Neural progenitor cell (in vitro differentiated cells): ENCODE data around the gene MSLN.

ENCODE experiments used
- EZH2 ChIP-seq: fragments of 200-600 bp; sonication (generic); IDR thresholded peaks from 2 replicates; pipeline ENCODE4 v1.6.1; 2017; ENCODE audit warnings: antibody characterized with exemption, mild to moderate bottlenecking, moderate library complexity
- TF ChIP-seq, protein P1 (sequence below): fragments of 200-600 bp; sonication (generic); IDR thresholded peaks from 2 replicates; pipeline ENCODE4 v1.5.1; 2017; ENCODE audit warnings: antibody characterized with exemption, mild to moderate bottlenecking

DNA sequence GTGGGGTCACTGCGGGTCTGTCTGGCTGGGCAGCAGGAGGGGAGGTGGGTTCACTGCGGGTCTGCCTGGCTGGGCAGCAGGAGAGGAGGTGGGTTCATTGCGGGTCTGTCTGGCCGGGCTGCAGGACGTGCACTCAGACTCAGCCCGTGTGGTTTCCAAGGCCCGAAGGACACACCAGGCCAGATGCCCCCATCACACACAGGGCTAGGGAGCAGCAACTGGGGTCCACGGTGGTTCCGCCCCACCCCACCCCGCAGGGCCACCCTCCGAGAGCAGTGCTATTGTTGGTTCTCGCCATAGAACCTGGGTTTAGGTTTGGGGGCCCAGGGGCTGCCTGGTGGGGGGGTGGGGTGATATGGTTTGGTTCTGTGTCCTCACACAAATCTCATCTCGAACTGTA, 13.9 kb upstream of the MSLN start:
- TF ChIP-seq, protein P1, sequence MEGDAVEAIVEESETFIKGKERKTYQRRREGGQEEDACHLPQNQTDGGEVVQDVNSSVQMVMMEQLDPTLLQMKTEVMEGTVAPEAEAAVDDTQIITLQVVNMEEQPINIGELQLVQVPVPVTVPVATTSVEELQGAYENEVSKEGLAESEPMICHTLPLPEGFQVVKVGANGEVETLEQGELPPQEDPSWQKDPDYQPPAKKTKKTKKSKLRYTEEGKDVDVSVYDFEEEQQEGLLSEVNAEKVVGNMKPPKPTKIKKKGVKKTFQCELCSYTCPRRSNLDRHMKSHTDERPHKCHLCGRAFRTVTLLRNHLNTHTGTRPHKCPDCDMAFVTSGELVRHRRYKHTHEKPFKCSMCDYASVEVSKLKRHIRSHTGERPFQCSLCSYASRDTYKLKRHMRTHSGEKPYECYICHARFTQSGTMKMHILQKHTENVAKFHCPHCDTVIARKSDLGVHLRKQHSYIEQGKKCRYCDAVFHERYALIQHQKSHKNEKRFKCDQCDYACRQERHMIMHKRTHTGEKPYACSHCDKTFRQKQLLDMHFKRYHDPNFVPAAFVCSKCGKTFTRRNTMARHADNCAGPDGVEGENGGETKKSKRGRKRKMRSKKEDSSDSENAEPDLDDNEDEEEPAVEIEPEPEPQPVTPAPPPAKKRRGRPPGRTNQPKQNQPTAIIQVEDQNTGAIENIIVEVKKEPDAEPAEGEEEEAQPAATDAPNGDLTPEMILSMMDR, result no peak
- no peak for TF ChIP-seq EZH2
